SJCRH30 (cell line): ENCODE results near the gene EPHA6. TPM values are rescaled to one million over a fixed set of nuclear protein-coding genes. Genes with fewer than 3 reads are reported as not detected.
"Not testable (repeated sequence)": the region's sequence is repeated elsewhere in the genome, so short reads cannot be mapped to it uniquely, and the experiment has no call there.

Experiments used
- DNase-seq, 2 experiments: peaks; one replicate each; pipeline ENCODE4 v3.0.0-alpha.2; 2015 to 2020
- H3K27ac ChIP-seq: fragments of 250-450 bp; sonication (Bioruptor Pico); 2 replicates; pipeline ENCODE4 v1.5.1; 2020; ENCODE audit warnings: mild to moderate bottlenecking, moderate library complexity
- H3K27me3 ChIP-seq: fragments of 250-450 bp; sonication (Bioruptor Pico); 2 replicates; pipeline ENCODE4 v1.5.1; 2020; ENCODE audit warnings: mild to moderate bottlenecking, moderate library complexity
- H3K36me3 ChIP-seq: fragments of 250-450 bp; sonication (Bioruptor Pico); 2 replicates; pipeline ENCODE4 v1.5.1; 2020; ENCODE audit warnings: mild to moderate bottlenecking, moderate library complexity
- H3K4me1 ChIP-seq: fragments of 250-450 bp; sonication (Bioruptor Pico); 2 replicates; pipeline ENCODE4 v1.5.1; 2020; ENCODE audit warnings: mild to moderate bottlenecking, moderate library complexity
- H3K4me3 ChIP-seq: fragments of 250-450 bp; sonication (Bioruptor Pico); 2 replicates; pipeline ENCODE4 v1.5.1; 2020; ENCODE audit warnings: mild to moderate bottlenecking, moderate library complexity
- H3K9me3 ChIP-seq: fragments of 250-450 bp; sonication (Bioruptor Pico); replicated peaks from 2 replicates; pipeline ENCODE4 v1.5.1; 2020; ENCODE audit warnings: mild to moderate bottlenecking, moderate library complexity
- total RNA-seq: library from RNA; depleted of rRNA; stranded (reverse); fragments of >200 nt; shearing (Covaris generic); gene quantifications from 2 replicates; pipeline ENCODE4 v1.2.3, GENCODE V29; 2014

EPHA6 gene
- total RNA-seq, 1 experiment from 2014 or later: not detected

DNA sequence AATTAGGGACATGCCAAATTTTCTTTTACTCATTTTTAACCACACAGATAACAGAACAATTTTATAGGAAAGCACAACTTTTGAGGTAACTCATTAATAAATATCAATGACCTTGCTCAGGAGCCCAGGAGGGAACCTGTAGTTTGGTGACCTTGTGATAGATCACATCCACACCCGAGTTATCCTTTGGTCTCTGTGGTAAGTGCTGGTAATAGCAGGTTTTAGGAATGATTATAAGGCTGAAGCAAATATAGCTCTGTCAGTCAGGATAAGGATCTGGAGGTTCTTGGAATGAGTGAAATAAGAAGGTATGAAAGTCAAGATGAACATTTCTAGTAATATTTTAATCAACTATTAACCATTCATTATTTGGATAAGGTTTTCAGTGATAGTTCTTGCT, 46.5 kb downstream of the EPHA6 start:
- H3K27me3 ChIP-seq: no peaks in the 10 kb centered on the region
- no peaks in the 10 kb centered on the region for H3K4me1 ChIP-seq
- no peaks in the 10 kb centered on the region for H3K36me3 ChIP-seq
- H3K27ac ChIP-seq: no peak overlapping the region
- DNase-seq: no peak
- H3K9me3 ChIP-seq: no peaks in the 10 kb centered on the region
- H3K4me3 ChIP-seq: no peak overlapping the region

DNA sequence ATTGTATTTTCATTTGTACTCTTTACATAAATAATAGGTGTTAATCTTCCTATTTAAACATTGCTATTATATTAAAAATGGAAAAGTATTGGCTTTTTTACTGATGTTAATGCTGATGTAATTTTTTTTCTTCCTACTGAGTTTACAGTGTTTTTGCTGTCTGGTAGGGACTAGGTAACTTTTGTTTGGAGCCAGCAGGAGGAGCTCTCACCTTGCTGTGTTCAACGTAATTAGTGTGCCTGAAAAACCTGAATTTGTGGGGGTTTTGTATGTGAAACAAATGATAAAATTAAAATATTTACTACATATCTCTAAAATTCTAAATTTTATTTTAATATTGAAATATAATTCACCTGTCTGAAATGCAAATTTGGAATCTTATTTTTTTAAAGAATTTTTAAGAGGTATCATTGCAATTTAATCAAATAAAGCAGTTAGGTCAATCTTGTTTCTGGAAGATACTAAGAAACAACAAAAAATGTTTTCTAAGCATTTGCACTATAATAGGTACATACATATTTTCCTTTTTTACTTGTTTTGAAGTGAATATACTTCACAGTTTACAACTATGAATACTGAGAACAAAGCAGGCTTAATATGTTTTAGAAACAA, 48.8 kb downstream of the EPHA6 start:
- Histone ChIP-seq H3K4me3 (no peak overlapping the region), H3K4me1 (no peaks in the 10 kb centered on the region), H3K36me3 (no peaks in the 10 kb centered on the region), H3K9me3 (no peaks in the 10 kb centered on the region), H3K27ac (no peak overlapping the region), H3K27me3 (no peaks in the 10 kb centered on the region)
- DNase-seq: peak; percentile 33 to 61

DNA sequence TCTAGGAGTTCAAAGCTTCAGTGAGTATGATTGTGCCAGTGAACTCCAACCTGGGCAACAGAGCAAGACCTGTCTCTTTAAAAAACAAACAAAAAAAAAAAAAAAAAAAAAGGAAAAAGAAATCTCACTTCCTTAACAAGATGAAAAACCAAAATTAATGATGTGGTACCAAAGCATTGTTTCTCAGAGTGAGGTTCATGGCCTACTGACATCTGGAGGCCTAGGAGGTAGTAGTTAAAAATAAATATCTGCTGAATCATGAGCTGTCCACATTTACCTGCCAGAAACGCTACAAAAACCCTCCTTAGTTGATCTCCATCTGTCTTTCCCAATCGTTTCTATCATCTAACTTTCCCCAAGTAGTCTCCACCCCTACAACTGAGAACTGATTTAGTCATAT, 51.2 kb downstream of the EPHA6 start:
- Histone ChIP-seq H3K27ac (no peak overlapping the region), H3K27me3 (no peaks in the 10 kb centered on the region), H3K36me3 (no peaks in the 10 kb centered on the region), H3K9me3 (no peaks in the 10 kb centered on the region), H3K4me1 (no peaks in the 10 kb centered on the region), H3K4me3 (no peak overlapping the region)
- DNase-seq: no peak

DNA sequence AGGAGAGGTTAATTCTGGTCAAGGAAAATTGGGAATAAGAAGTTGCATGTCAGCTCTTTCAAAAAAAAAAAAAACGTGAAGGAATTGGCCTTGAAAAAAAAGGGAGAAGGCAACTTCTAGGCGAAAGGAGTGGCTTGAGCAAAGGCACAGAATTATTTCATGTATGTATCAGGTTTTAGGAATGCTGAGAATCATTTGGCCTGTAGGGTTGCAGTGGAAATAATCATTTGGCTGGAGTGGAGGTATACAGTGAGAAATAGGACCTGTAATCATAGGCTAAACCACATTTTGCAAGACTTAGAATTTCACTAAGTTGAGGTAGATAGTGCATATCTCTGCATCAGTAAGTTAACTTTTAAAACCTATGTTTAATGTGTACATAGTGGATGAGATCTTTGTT, 54.9 kb downstream of the EPHA6 start:
- no peak for DNase-seq
- Histone ChIP-seq H3K9me3 (no peaks in the 10 kb centered on the region), H3K27me3 (0 out of 2 replicates have a peak, but pooled peaks cover 3% of the 10 kb centered on the region), H3K36me3 (no peaks in the 10 kb centered on the region), H3K27ac (no peak overlapping the region), H3K4me3 (no peak overlapping the region), H3K4me1 (no peaks in the 10 kb centered on the region)

DNA sequence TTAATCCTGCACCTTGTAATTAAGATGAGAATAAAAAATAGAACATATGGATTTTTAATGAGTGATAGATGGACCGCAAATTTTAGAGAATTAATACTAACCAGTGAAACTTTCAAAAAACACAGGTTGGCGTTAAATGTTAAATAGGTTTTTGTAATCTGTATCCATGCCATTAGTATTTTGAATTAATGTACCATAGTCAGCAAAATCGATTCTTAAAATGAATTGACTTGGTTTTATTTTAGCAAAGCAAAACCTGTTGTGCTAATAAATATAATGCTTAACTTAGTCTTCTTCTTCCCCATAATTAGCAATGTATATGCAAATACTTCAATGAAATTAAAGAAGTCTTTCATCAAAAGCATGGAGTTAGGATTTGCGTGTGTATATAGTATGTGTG, 63.1 kb downstream of the EPHA6 start:
- Histone ChIP-seq H3K9me3 (no peaks in the 10 kb centered on the region), H3K36me3 (no peaks in the 10 kb centered on the region), H3K4me3 (no peak overlapping the region), H3K27me3 (0 out of 2 replicates have a peak, but pooled peaks cover 3% of the 10 kb centered on the region), H3K4me1 (no peaks in the 10 kb centered on the region), H3K27ac (no peak overlapping the region)
- no peak for DNase-seq

DNA sequence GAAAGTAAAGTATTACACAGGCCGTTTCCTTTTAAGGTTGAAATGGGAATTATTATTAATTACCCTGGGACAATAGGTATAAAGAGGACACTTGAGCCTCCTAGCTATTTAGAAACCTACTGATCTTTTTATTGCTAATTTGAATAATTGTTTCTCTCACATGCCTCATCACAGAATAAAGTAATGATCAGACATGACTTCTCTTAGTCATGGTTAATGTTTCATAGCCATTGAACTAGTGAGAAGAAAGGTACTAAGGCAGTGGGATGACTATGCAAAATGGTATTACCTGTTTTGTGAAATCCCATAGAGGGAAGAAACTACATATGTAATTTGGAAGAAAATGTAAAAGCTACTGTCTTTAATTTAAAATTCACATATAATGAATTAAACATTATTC, 85.6 kb downstream of the EPHA6 start:
- no peaks in the 10 kb centered on the region for H3K9me3 ChIP-seq
- no peaks in the 10 kb centered on the region for H3K27me3 ChIP-seq
- H3K27ac ChIP-seq: no peak overlapping the region
- H3K4me1 ChIP-seq: no peaks in the 10 kb centered on the region
- H3K4me3 ChIP-seq: no peak overlapping the region
- no peaks in the 10 kb centered on the region for H3K36me3 ChIP-seq
- no peak for DNase-seq

DNA sequence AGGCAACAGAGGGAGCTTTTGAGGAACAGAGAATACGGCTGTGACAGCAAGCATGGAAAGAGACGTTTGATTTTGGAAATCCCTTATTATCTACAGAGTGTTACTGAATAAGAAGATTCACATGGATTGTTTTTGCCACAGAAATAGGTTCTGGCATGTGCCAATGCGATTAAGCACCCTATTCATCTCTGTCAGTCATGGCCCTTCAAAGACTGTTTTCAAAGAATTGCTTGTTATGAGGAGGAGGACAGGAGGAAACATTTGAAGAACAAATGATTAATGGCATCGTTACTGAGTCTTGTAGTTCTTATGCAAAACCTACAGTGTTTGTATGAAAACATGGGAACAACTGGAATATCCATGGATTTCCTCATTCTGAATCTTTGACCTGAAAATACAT, 86.2 kb downstream of the EPHA6 start:
- H3K27ac ChIP-seq: no peak overlapping the region
- no peak for DNase-seq
- no peaks in the 10 kb centered on the region for H3K9me3 ChIP-seq
- H3K27me3 ChIP-seq: no peaks in the 10 kb centered on the region
- no peaks in the 10 kb centered on the region for H3K36me3 ChIP-seq
- no peak overlapping the region for H3K4me3 ChIP-seq
- H3K4me1 ChIP-seq: no peaks in the 10 kb centered on the region

DNA sequence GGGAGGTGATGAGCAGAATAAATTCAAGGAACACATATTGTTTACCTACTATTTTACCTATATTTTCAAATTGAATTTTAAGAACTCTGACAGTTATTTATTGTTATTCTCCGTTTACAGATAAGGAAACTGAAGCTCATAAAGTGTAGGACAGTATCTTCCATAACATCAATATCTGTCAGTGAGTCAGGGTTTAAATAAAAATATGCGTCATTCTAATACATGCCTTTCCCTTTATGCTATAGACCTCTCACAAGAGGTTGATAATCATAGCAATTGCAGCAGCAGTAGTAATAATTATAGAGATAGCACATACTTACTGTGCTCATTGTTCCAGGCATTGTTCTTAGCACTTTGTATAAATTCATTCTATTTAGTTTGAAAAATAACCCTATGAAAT, 101.1 kb downstream of the EPHA6 start:
- no peaks in the 10 kb centered on the region for H3K36me3 ChIP-seq
- H3K4me3 ChIP-seq: no peak overlapping the region
- H3K27me3 ChIP-seq: peaks cover 2% of the 10 kb centered on the region
- no peaks in the 10 kb centered on the region for H3K4me1 ChIP-seq
- H3K9me3 ChIP-seq: no peaks in the 10 kb centered on the region
- DNase-seq: no peak
- no peak overlapping the region for H3K27ac ChIP-seq

DNA sequence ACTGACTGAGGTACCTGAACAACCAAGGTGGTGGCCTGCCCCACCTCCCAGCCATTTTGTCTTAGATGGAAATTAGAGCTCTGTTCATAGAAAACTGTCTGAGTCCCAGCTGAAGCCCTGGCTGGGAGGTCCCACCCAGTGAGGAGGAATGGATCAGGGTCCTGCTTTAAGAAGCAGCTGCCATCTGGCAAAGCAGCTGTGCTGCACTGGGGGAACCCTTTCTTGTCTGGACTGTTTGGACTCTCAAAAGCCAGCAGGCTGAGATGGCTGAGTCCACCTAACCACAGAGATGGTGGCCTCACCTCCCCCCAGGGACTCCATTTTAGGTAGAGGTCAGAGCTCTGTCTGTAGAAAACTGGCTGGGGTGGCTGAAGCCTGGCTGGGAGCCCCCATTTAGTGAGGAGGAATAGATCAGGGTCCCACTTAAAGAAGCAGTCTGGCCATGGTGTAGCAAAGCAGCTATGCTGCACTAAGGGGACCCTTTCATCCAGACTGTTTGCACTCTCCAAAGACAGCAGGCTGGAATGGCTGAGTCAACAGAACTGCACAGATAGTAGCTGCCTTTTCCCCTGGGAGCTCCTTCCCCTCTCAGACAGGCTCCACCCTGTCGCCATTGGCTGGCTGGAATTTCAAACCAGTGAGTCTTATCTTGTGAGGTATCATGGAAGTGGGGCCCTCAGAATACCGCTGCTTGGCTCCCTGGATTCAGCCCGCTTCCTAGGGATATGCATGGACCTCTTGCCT, 116.9 kb downstream of the EPHA6 start:
- no peaks in the 10 kb centered on the region for H3K27me3 ChIP-seq
- DNase-seq: peak; percentile 7 to 17
- no peak overlapping the region for H3K4me3 ChIP-seq
- no peaks in the 10 kb centered on the region for H3K9me3 ChIP-seq
- H3K27ac ChIP-seq: no peak overlapping the region
- no peaks in the 10 kb centered on the region; the same call in 1 of the 2 replicates for H3K4me1 ChIP-seq
- H3K36me3 ChIP-seq: no peaks in the 10 kb centered on the region

DNA sequence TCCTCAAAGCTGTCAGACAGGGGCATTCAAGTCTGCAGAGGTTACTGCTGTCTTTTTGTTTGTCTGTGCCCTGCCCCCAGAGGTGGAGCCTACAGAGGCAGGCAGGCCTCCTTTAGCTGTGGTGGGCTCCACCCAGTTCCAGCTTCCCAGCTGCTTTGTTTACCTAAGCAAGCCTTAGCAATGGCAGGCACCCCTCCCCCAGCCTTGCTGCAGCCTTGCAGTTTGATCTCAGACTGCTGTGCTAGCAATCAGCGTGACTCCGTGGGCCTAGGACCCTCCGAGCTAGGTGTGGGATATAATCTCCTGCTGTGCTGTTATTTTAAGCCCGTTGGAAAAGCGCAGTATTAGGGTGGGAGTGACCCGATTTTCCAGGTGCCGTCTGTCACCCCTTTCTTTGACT, 127.7 kb downstream of the EPHA6 start:
- H3K36me3 ChIP-seq, H3K4me1 ChIP-seq, H3K9me3 ChIP-seq, H3K4me3 ChIP-seq, H3K27me3 ChIP-seq, H3K27ac ChIP-seq: not testable (repeated sequence)
- DNase-seq: peak in 1 of 2 experiments; percentile 3

DNA sequence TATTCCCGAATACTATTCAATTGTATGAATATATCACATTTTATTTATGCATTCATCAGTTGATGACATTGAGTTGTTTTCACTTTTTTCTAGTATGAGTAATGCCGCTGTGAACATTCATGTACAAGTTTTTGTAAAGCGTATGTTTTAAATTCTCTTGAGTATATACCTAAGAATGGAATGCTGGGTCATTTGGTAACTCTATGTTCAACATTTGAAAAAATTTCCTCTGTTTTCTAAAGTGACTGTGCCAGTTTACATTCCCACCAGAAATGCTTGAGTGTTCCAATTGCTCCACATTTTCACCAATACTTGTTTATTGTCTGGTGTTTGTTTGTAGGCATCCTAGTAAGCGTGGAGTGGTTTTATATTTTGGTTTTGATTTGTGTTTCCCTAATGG, 144.5 kb downstream of the EPHA6 start:
- H3K27me3 ChIP-seq: no peaks in the 10 kb centered on the region
- H3K36me3 ChIP-seq: no peaks in the 10 kb centered on the region
- H3K4me3 ChIP-seq: no peak overlapping the region
- no peaks in the 10 kb centered on the region for H3K4me1 ChIP-seq
- DNase-seq: no peak
- H3K9me3 ChIP-seq: no peaks in the 10 kb centered on the region
- no peak overlapping the region for H3K27ac ChIP-seq

DNA sequence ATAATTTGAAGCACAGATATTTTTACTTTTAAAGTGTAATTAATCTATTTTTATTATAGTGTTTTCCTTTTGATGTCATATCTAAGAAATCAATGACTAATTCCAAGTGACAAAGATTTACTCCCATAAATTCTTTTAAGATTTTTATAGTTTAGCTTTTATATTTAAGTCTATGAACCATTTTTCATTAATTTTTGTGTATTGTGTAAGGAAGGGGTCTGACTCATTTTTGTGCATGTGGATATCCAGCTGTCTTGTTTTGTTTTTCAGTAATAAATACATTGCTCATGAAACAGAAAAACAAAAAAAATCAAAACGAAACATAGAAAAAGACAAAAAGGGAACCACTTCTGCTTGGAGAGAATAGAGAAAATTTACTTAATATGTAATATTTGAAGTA, 145.1 kb downstream of the EPHA6 start:
- DNase-seq: no peak
- Histone ChIP-seq H3K4me3 (no peak overlapping the region), H3K27me3 (no peaks in the 10 kb centered on the region), H3K4me1 (no peaks in the 10 kb centered on the region), H3K27ac (no peak overlapping the region), H3K9me3 (no peaks in the 10 kb centered on the region), H3K36me3 (no peaks in the 10 kb centered on the region)

DNA sequence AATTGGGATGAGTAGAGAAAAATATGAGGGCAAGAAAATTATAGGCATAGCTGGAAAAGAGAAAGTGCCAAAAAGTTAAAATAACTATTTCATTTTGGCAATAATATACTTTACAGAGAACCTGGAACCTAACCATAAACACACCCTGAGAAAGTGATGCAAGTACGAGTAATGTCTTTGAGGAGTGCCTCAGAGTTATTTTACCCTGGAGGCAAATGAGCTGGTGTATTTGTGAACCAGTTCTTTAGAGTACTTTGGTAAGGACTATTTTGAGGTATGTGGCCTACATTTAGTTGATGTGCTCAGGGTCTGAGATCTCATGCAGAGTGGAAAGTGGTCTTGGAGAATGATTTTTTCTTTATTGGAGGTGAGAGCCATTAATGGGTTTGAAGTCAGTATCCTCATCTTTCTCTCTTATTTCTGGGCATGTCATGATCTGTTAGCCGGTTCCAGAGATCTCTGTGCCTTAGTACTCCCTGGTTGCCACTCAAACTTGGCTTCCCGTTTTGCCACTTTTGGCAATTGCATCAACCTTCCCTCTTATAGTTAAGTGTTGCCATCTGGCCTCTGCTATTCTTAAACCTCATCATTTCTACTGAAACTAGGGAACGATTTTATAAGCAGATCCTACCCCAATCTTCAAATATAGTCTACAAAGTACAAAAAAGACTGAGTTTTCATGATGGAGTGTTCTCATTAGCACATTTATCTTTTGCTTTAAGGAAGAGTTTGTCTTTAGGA, 145.7 kb downstream of the EPHA6 start:
- Histone ChIP-seq H3K27me3 (no peaks in the 10 kb centered on the region), H3K36me3 (no peaks in the 10 kb centered on the region), H3K4me1 (no peaks in the 10 kb centered on the region), H3K27ac (no peak overlapping the region), H3K9me3 (no peaks in the 10 kb centered on the region), H3K4me3 (no peak overlapping the region)
- DNase-seq: no peak

DNA sequence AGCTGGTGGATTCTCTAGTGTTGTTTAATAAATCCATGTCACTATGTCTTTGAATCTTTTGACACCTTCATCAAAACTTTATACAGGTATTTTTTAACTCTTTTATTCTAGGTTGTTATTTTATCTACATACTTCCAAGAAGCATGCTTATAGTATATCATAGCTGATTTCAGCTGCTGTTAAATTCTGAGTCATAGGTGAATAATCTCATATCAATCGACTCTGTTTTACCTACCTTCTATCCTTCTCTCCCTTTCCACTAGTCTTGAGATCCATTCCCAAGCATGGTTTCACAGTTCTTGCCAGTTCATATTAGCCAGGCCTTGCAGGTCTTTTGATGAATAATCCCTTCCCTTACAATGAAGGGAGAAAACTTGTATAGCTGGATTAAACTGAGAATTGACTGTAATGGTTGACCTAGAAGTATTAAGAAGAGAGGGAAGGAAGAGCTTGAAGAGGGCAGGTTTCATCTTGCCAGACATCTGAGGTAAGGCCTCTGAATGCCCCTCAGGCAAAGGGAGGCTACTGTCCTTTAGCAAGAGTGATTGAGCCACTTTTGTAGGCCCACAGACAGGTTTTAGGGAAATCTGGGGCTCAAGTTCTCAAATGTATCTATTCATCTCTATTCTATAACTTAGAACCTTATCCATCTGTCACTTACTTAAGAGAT, 146.4 kb downstream of the EPHA6 start:
- Histone ChIP-seq H3K36me3 (no peaks in the 10 kb centered on the region), H3K27me3 (no peaks in the 10 kb centered on the region), H3K4me1 (no peaks in the 10 kb centered on the region), H3K9me3 (no peaks in the 10 kb centered on the region), H3K27ac (no peak overlapping the region), H3K4me3 (no peak overlapping the region)
- DNase-seq: no peak

DNA sequence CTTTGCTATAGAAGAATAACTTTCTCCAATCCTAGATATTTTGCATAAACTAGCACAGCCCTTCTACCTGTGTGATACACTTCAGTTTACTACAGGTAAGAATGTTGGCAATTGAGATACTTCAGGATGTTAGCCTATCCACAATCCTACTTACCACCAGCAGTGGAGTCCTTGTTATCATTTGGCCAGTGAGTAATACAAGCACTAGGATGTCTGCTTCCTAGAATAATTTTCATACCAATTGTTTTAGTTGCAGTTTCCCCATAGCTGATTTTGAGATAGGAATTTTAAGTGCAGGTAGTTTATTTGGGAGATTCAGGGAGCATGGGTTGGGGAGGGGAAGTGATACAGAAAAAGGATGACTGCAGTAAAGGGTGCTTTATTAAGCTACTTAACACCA, 147.2 kb downstream of the EPHA6 start:
- Histone ChIP-seq H3K9me3 (no peaks in the 10 kb centered on the region), H3K4me1 (no peaks in the 10 kb centered on the region), H3K4me3 (no peak overlapping the region), H3K36me3 (no peaks in the 10 kb centered on the region), H3K27ac (no peak overlapping the region), H3K27me3 (no peaks in the 10 kb centered on the region)
- no peak for DNase-seq
